ENCODE data around the gene EIF2AK3.
A peak's percentile ranks its signal among the peaks of the same experiment; 100 is the strongest.

EIF2AK3 gene

DNA sequence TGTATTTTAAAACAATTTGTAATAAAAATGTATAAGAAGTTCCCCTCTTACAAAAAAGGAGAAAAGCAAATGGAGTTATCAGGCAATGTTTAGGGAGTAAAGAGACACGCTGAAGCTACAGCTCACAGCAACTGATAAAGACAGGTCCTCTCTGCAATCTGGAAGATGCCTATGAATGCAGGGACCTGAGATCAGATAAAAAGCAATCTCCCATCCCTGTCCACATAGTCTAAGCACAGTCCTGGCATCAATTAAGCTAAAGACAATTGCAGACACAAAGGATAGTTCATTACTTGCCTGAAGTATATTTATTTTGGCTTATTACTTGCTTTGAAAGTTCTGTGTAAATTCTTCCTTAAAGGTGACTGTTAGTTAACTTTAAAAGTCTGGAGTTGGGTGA is 5.0 kb downstream of the EIF2AK3 start:
- Histone ChIP-seq H3K36me3 (ENCODE audit: insufficient read depth, low read length) (peaks cover 9% of the 10 kb centered on the region; the same call in 1 of the 2 replicates), H3K9me3 (ENCODE audit: insufficient read depth, low read length, severe bottlenecking) (no peaks in the 10 kb centered on the region), H3K9ac (ENCODE audit: low read depth, low read length) (no peak overlapping the region), H3K4me2 (ENCODE audit: insufficient read depth, low read length) (peak overlapping the region; percentile 21; the same call in 1 of the 2 replicates), H2AFZ (ENCODE audit: low read depth, low read length) (no peak overlapping the region), H3K4me3 (ENCODE audit: low read depth in 1 of 2, low read length in 2 of 2) (no peak overlapping the region), H3K79me2 (ENCODE audit: insufficient read depth, low read length) (peaks cover 93% of the 10 kb centered on the region), H4K20me1 (ENCODE audit: insufficient read depth, low read length) (peaks cover 41% of the 10 kb centered on the region), H3K4me1 (ENCODE audit: insufficient read depth, low read length) (peaks cover 24% of the 10 kb centered on the region), H3K27me3 (ENCODE audit: insufficient read depth, low read length, poor library complexity) (no peaks in the 10 kb centered on the region), H3K27ac (ENCODE audit: low read length) (no peak overlapping the region)
- ATAC-seq (ENCODE audit: insufficient read depth, low read depth) (no peak), DNase-seq (no peak)
- TF ChIP-seq EZH2 (IDR thresholded peaks at IDR 0.05; ENCODE audit: borderline replicate concordance, low read depth, low read length, severe bottlenecking), result no peak
- TF ChIP-seq, protein P1, sequence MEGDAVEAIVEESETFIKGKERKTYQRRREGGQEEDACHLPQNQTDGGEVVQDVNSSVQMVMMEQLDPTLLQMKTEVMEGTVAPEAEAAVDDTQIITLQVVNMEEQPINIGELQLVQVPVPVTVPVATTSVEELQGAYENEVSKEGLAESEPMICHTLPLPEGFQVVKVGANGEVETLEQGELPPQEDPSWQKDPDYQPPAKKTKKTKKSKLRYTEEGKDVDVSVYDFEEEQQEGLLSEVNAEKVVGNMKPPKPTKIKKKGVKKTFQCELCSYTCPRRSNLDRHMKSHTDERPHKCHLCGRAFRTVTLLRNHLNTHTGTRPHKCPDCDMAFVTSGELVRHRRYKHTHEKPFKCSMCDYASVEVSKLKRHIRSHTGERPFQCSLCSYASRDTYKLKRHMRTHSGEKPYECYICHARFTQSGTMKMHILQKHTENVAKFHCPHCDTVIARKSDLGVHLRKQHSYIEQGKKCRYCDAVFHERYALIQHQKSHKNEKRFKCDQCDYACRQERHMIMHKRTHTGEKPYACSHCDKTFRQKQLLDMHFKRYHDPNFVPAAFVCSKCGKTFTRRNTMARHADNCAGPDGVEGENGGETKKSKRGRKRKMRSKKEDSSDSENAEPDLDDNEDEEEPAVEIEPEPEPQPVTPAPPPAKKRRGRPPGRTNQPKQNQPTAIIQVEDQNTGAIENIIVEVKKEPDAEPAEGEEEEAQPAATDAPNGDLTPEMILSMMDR (IDR thresholded peaks at IDR 0.05; ENCODE audit: borderline replicate concordance, extremely low read depth, low read length, poor library complexity, severe bottlenecking), result no peak

- Histone ChIP-seq H3K9me3 (ENCODE audit: insufficient read depth, low read length, severe bottlenecking) (no peaks in the 10 kb centered on the region), H4K20me1 (ENCODE audit: insufficient read depth, low read length) (peaks cover 44% of the 10 kb centered on the region), H3K4me2 (ENCODE audit: insufficient read depth, low read length) (no peak overlapping the region), H3K9ac (ENCODE audit: low read depth, low read length) (no peak overlapping the region), H3K27ac (ENCODE audit: low read length) (no peak overlapping the region), H2AFZ (ENCODE audit: low read depth, low read length) (no peak overlapping the region), H3K27me3 (ENCODE audit: insufficient read depth, low read length, poor library complexity) (no peaks in the 10 kb centered on the region), H3K4me3 (ENCODE audit: low read depth in 1 of 2, low read length in 2 of 2) (no peak overlapping the region), H3K36me3 (ENCODE audit: insufficient read depth, low read length) (peaks cover 9% of the 10 kb centered on the region; the same call in 1 of the 2 replicates), H3K4me1 (ENCODE audit: insufficient read depth, low read length) (peaks cover 24% of the 10 kb centered on the region), H3K79me2 (ENCODE audit: insufficient read depth, low read length) (peaks cover 93% of the 10 kb centered on the region)
- ATAC-seq (ENCODE audit: insufficient read depth, low read depth), result no peak
- TF ChIP-seq, protein P1 (IDR thresholded peaks at IDR 0.05; ENCODE audit: borderline replicate concordance, extremely low read depth, low read length, poor library complexity, severe bottlenecking), result no peak
- no peak for TF ChIP-seq EZH2 (IDR thresholded peaks at IDR 0.05; ENCODE audit: borderline replicate concordance, low read depth, low read length, severe bottlenecking)
- DNase-seq, result no peak
These were observed 5.8 kb downstream of the EIF2AK3 start for GRCh38 chr2:88621432-88621831.

- DNase-seq, result no peak
- TF ChIP-seq, protein P1 (IDR thresholded peaks at IDR 0.05; ENCODE audit: borderline replicate concordance, extremely low read depth, low read length, poor library complexity, severe bottlenecking), result no peak
- no peak for TF ChIP-seq EZH2 (IDR thresholded peaks at IDR 0.05; ENCODE audit: borderline replicate concordance, low read depth, low read length, severe bottlenecking)
- H3K9me3 ChIP-seq (ENCODE audit: insufficient read depth, low read length, severe bottlenecking), result no peaks in the 10 kb centered on the region
- peaks cover 34% of the 10 kb centered on the region for H4K20me1 ChIP-seq (ENCODE audit: insufficient read depth, low read length)
- H3K36me3 ChIP-seq (ENCODE audit: insufficient read depth, low read length), result peaks cover 4% of the 10 kb centered on the region; the same call in 1 of the 2 replicates
- no peak overlapping the region for H3K9ac ChIP-seq (ENCODE audit: low read depth, low read length)
- no peak overlapping the region for H3K27ac ChIP-seq (ENCODE audit: low read length)
- H3K4me1 ChIP-seq (ENCODE audit: insufficient read depth, low read length), result peaks cover 10% of the 10 kb centered on the region
- no peaks in the 10 kb centered on the region for H3K27me3 ChIP-seq (ENCODE audit: insufficient read depth, low read length, poor library complexity)
- no peak overlapping the region for H3K4me3 ChIP-seq (ENCODE audit: low read depth in 1 of 2, low read length in 2 of 2)
- H3K4me2 ChIP-seq (ENCODE audit: insufficient read depth, low read length), result no peak overlapping the region
- H3K79me2 ChIP-seq (ENCODE audit: insufficient read depth, low read length), result peaks cover 91% of the 10 kb centered on the region
- no peak overlapping the region for H2AFZ ChIP-seq (ENCODE audit: low read depth, low read length)
- no peak for ATAC-seq (ENCODE audit: insufficient read depth, low read depth)
These were observed 7.2 kb downstream of the EIF2AK3 start for GRCh38 chr2:88620015-88620414.

GRCh38 chr2:88615822-88616221 is 11.4 kb downstream of the EIF2AK3 start:
- H3K4me3 ChIP-seq (ENCODE audit: low read depth in 1 of 2, low read length in 2 of 2), result no peak overlapping the region
- H3K36me3 ChIP-seq (ENCODE audit: insufficient read depth, low read length), result peaks cover 17% of the 10 kb centered on the region
- peaks cover 28% of the 10 kb centered on the region for H4K20me1 ChIP-seq (ENCODE audit: insufficient read depth, low read length)
- no peak for ATAC-seq (ENCODE audit: insufficient read depth, low read depth)
- H2AFZ ChIP-seq (ENCODE audit: low read depth, low read length), result no peak overlapping the region
- H3K4me1 ChIP-seq (ENCODE audit: insufficient read depth, low read length), result no peaks in the 10 kb centered on the region
- H3K27me3 ChIP-seq (ENCODE audit: insufficient read depth, low read length, poor library complexity), result no peaks in the 10 kb centered on the region
- H3K9ac ChIP-seq (ENCODE audit: low read depth, low read length), result no peak overlapping the region
- H3K27ac ChIP-seq (ENCODE audit: low read length), result no peak overlapping the region
- H3K9me3 ChIP-seq (ENCODE audit: insufficient read depth, low read length, severe bottlenecking), result no peaks in the 10 kb centered on the region
- H3K4me2 ChIP-seq (ENCODE audit: insufficient read depth, low read length), result no peak overlapping the region
- peaks cover 63% of the 10 kb centered on the region for H3K79me2 ChIP-seq (ENCODE audit: insufficient read depth, low read length)
- no peak for DNase-seq
- TF ChIP-seq, protein P1 (IDR thresholded peaks at IDR 0.05; ENCODE audit: borderline replicate concordance, extremely low read depth, low read length, poor library complexity, severe bottlenecking), result no peak
- no peak for TF ChIP-seq EZH2 (IDR thresholded peaks at IDR 0.05; ENCODE audit: borderline replicate concordance, low read depth, low read length, severe bottlenecking)
